Muscle of back (tissue), 11 donors: ENCODE results near the gene PPP1R2. TPM values are rescaled to one million over a fixed set of nuclear protein-coding genes. Genes with fewer than 3 reads are reported as not detected.
"Not testable (repeated sequence)": the region's sequence is repeated elsewhere in the genome, so short reads cannot be mapped to it uniquely, and the experiment has no call there.

ENCODE experiments used
- DNase-seq, 3 donors: peaks; one replicate each; pipeline versions ENCODE4 v3.0.0 to v3.0.0-alpha.2; 2013
- polyA plus RNA-seq, 10 donors: library from polyadenylated mRNA; unstranded; fragments of 120-200 nt; gene quantifications; one replicate each; pipeline ENCODE4 v1.2.1, GENCODE V29; 2013; ENCODE audit not compliant: insufficient read length in 10 of 10

PPP1R2 gene
- polyA plus RNA-seq, 10 donors, result 30.3 to 48.3 (median 41.6) TPM

GRCh38 chr3:195540511-195540910 is 2.6 kb downstream of the PPP1R2 start:
- no peak for DNase-seq

GRCh38 chr3:195540027-195540426 is 3.1 kb downstream of the PPP1R2 start:
- DNase-seq, result no peak

GRCh38 chr3:195539479-195539878 is 3.6 kb downstream of the PPP1R2 start:
- DNase-seq, result no peak

GRCh38 chr3:195537995-195538394 is 5.1 kb downstream of the PPP1R2 start:
- no peak for DNase-seq

GRCh38 chr3:195535293-195535692 is 7.8 kb downstream of the PPP1R2 start:
- no peak for DNase-seq

- no peak for DNase-seq
These were observed 10.3 kb downstream of the PPP1R2 start for GRCh38 chr3:195532834-195533233.

- DNase-seq, result no peak
These were observed 10.8 kb downstream of the PPP1R2 start for GRCh38 chr3:195532345-195532744.

GRCh38 chr3:195531683-195532082 is 11.4 kb downstream of the PPP1R2 start:
- no peak for DNase-seq

- DNase-seq, result no peak
These were observed 16.6 kb downstream of the PPP1R2 start for GRCh38 chr3:195526492-195526891.

- DNase-seq, result no peak
These were observed 18.8 kb downstream of the PPP1R2 start for GRCh38 chr3:195524171-195524896.

GRCh38 chr3:195522254-195523023 is 20.7 kb downstream of the PPP1R2 start:
- DNase-seq, result peak in 2 of 3 donors; percentile 40 to 45

GRCh38 chr3:195517030-195517429 is 26.1 kb downstream of the PPP1R2 start:
- no peak for DNase-seq

GRCh38 chr3:195514610-195515235 is 28.4 kb downstream of the PPP1R2 start:
- not testable (repeated sequence) for DNase-seq

- DNase-seq, result no peak
These were observed 30.3 kb downstream of the PPP1R2 start for GRCh38 chr3:195512798-195513345.

GRCh38 chr3:195511136-195511535 is 32.0 kb downstream of the PPP1R2 start:
- no peak for DNase-seq

- DNase-seq, result no peak
These were observed 34.9 kb downstream of the PPP1R2 start for GRCh38 chr3:195508185-195508584.

GRCh38 chr3:195475614-195476013 is 67.5 kb downstream of the PPP1R2 start:
- DNase-seq, result no peak

- not testable (repeated sequence) for DNase-seq
These were observed 68.0 kb downstream of the PPP1R2 start for GRCh38 chr3:195475116-195475515.

- DNase-seq, result no peak
These were observed 74.3 kb downstream of the PPP1R2 start for GRCh38 chr3:195468841-195469240.

GRCh38 chr3:195468391-195468776 is 74.7 kb downstream of the PPP1R2 start:
- no peak for DNase-seq

GRCh38 chr3:195467641-195468390 is 75.3 kb downstream of the PPP1R2 start:
- DNase-seq, result no peak

- DNase-seq, result no peak
These were observed 76.9 kb downstream of the PPP1R2 start for GRCh38 chr3:195466251-195466650.
